Measurements from ENCODE around the gene CAMSAP1.
"Not testable (repeated sequence)": the region's sequence is repeated elsewhere in the genome, so short reads cannot be mapped to it uniquely, and the experiment has no call there.

The CAMSAP1 gene, protein sequence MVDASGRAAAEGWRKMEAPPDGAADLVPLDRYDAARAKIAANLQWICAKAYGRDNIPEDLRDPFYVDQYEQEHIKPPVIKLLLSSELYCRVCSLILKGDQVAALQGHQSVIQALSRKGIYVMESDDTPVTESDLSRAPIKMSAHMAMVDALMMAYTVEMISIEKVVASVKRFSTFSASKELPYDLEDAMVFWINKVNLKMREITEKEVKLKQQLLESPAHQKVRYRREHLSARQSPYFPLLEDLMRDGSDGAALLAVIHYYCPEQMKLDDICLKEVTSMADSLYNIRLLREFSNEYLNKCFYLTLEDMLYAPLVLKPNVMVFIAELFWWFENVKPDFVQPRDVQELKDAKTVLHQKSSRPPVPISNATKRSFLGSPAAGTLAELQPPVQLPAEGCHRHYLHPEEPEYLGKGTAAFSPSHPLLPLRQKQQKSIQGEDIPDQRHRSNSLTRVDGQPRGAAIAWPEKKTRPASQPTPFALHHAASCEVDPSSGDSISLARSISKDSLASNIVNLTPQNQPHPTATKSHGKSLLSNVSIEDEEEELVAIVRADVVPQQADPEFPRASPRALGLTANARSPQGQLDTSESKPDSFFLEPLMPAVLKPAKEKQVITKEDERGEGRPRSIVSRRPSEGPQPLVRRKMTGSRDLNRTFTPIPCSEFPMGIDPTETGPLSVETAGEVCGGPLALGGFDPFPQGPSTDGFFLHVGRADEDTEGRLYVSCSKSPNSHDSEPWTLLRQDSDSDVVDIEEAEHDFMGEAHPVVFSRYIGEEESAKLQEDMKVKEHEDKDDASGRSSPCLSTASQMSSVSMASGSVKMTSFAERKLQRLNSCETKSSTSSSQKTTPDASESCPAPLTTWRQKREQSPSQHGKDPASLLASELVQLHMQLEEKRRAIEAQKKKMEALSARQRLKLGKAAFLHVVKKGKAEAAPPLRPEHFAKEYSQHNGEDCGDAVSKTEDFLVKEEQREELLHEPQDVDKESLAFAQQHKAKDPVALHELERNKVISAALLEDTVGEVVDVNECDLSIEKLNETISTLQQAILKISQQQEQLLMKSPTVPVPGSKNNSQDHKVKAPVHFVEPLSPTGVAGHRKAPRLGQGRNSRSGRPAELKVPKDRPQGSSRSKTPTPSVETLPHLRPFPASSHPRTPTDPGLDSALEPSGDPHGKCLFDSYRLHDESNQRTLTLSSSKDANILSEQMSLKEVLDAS (N-terminal part only)

DNA sequence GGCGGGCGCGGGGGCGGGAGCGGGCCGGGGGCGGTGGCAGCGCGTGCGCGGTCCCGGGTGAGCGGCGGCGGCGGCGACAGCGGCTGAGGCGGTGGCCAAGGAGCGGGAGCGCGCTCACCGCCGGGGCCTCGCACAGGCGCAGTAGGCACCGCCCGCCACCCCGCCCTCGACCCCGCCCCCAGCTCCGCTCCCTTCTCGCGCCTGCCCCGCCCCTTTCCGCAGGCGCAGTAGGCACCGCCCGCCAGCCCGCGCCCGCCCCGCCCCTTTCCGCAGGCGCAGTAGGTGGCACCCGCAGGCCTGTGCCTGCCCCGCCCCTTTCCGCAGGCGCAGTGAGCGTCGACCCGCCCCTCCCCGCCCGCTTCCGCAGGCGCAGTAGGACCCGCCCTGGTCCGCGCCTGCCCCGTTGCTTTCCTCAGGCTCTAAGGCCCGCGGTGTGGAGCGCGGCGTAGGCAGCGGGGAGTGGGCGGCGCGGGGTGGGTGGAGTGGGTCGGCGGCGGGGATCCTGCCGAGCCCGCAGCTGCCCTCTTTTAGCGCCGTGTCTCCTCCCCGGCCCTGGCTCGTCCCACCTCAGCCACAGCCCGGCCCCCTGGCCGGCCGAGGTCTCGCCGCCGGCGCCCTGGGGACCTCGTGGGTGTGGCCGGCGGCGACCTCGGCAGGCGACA, at the start of gene CAMSAP1:
CAMSAP1 (minus strand) TSS at position 116 of the 662 bp plus-strand sequence. CDS start 387 bp downstream, outside the sequence.
- Histone ChIP-seq H3K9ac (peak within 1 kb of the TSS; percentile 82 to 93 (median 86)), H3K4me1 (peaks cover 67 to 83% (median 75%) of the 10 kb centered on the region in 10 experiments), H3K9me3 (replicated peaks in 1 of 11) (peaks cover 0 to 4% (median 0%) of the 10 kb centered on the region in 11 experiments; a peak in 2 of 22 replicates), H3K36me3 (peaks cover 11 to 52% (median 34%) of the 10 kb centered on the region in 11 experiments), H3K27ac (peak within 1 kb of the TSS; percentile 41 to 87 (median 82); a peak in 21 of 22 replicates), H3K4me2 (peak within 1 kb of the TSS; percentile 93 to 100 (median 97)), H3K27me3 (no peaks in the 10 kb centered on the region), H3K4me3 (peak within 1 kb of the TSS; percentile 70 to 89 (median 86)), H4K20me1 (peaks cover 41 to 66% (median 47%) of the 10 kb centered on the region in 11 experiments)
- TF ChIP-seq Cebpa-rat (IDR thresholded peaks at IDR 0.05), result no peak

DNA sequence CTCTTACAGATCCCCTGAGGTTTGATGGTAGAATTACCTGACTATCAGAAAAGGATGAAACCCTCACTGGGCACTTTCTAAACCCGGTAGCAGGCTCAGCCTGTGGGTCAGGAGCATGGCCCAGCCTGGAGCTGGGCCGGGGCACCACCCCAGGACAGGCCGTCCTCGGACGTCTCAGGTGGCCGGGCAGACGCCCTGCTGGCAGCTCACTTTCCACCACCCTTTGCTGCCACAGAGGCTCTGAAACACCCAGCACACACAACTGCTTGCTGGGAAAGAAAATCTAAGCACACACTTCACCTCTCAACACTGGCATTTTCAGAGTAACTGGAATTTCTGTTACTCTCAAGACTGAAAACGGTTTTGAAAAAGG, 49.4 kb upstream of the CAMSAP1 start:
- TF ChIP-seq Cebpa-rat (IDR thresholded peaks at IDR 0.05), result no peak
- no peak overlapping the region for H3K4me2 ChIP-seq
- H3K4me1 ChIP-seq, result peaks cover 26 to 33% (median 27%) of the 10 kb centered on the region in 10 experiments
- H3K36me3 ChIP-seq, result peaks cover 33 to 62% (median 52%) of the 10 kb centered on the region in 11 experiments
- no peaks in the 10 kb centered on the region for H3K27me3 ChIP-seq
- H4K20me1 ChIP-seq, result peaks cover 53 to 87% (median 67%) of the 10 kb centered on the region in 11 experiments
- H3K27ac ChIP-seq, result no peak overlapping the region
- H3K9ac ChIP-seq, result peak overlapping the region in 2 of 11 experiments; percentile 15 to 22; a peak in 1 of 22 replicates
- H3K4me3 ChIP-seq, result no peak overlapping the region
- H3K9me3 ChIP-seq (replicated peaks in 1 of 11), result no peaks in the 10 kb centered on the region

DNA sequence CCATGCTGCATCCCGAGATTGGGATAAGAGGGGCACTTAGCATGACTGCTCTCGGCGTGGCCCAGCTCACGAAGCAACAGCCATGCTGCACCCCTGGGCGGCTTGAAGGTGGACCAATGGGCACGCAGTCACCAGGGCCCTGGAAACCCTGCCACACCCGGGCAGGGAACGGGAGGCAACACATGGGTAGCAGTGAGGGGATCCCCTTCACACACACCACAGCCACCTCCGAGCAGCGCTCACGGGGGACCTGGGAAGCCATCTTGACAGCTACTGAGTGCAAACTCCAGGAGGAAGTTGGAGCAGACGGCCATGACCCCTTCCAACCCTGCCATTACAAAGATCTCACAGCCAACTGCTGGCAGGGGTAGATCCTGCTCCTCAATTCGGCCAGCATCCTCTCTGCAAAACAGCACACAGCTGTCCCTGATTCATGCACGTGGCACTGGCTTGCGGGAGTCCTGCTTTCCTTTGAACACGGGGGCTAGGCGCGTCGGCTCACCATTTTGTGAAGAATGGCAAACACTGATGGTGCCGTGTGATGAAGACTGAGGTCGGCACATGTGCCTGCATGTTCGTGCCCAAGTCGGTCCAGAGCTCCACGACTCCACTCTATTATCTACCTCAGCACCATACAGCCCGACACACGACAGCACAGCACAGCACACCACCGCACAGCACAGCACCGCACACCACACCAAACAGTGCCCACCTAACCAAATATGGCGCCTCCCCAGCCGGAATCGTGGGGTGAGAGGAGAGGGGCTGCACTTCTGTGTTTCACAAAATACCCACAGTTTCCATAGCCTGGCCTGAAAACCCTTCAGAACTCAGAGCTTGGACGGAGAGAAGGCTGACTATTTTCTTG, 48.8 kb upstream of the CAMSAP1 start:
- Histone ChIP-seq H3K4me2 (no peak overlapping the region), H3K4me1 (peaks cover 21 to 29% (median 23%) of the 10 kb centered on the region in 10 experiments), H4K20me1 (peaks cover 53 to 92% (median 67%) of the 10 kb centered on the region in 11 experiments), H3K9ac (no peak overlapping the region), H3K36me3 (peaks cover 40 to 68% (median 58%) of the 10 kb centered on the region in 11 experiments), H3K27ac (no peak overlapping the region), H3K9me3 (replicated peaks in 1 of 11) (no peaks in the 10 kb centered on the region), H3K27me3 (no peaks in the 10 kb centered on the region), H3K4me3 (no peak overlapping the region)
- no peak for TF ChIP-seq Cebpa-rat (IDR thresholded peaks at IDR 0.05)

DNA sequence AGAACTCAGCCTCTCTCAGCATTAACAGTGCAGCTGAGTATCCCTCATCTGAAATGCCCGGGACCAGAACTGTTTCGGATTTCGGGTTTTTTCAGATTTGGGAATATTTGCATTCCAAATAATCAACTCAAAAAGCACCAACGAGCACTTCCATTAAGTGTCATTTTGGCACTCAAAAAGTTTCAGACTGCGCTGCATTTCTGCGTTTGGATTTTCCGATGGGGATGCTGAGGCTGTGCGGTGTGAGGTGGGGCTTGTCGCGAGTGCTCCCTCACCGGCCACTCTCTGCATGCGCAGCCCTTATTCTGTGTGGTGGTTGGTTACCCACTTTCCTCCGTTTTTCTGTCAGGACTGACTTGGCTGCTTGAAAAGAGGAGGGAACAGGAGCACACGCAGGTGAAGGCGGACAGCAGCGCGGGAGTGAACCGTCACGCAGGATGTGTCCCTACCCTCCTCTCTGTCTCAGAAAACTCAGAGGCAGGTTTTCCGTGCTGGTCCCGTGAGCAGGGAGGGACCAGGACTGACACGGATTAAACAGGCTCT, 45.4 kb upstream of the CAMSAP1 start:
- no peak overlapping the region for H3K9ac ChIP-seq
- H3K36me3 ChIP-seq, result peaks cover 67 to 95% (median 87%) of the 10 kb centered on the region in 11 experiments
- H4K20me1 ChIP-seq, result peaks cover 32 to 94% (median 68%) of the 10 kb centered on the region in 11 experiments
- no peak overlapping the region for H3K4me2 ChIP-seq
- peaks cover 0 to 18% (median 0%) of the 10 kb centered on the region in 10 experiments; a peak in 6 of 20 replicates for H3K4me1 ChIP-seq
- TF ChIP-seq Cebpa-rat (IDR thresholded peaks at IDR 0.05), result no peak
- H3K9me3 ChIP-seq (replicated peaks in 1 of 11), result no peaks in the 10 kb centered on the region
- no peaks in the 10 kb centered on the region for H3K27me3 ChIP-seq
- no peak overlapping the region for H3K27ac ChIP-seq
- no peak overlapping the region for H3K4me3 ChIP-seq

DNA sequence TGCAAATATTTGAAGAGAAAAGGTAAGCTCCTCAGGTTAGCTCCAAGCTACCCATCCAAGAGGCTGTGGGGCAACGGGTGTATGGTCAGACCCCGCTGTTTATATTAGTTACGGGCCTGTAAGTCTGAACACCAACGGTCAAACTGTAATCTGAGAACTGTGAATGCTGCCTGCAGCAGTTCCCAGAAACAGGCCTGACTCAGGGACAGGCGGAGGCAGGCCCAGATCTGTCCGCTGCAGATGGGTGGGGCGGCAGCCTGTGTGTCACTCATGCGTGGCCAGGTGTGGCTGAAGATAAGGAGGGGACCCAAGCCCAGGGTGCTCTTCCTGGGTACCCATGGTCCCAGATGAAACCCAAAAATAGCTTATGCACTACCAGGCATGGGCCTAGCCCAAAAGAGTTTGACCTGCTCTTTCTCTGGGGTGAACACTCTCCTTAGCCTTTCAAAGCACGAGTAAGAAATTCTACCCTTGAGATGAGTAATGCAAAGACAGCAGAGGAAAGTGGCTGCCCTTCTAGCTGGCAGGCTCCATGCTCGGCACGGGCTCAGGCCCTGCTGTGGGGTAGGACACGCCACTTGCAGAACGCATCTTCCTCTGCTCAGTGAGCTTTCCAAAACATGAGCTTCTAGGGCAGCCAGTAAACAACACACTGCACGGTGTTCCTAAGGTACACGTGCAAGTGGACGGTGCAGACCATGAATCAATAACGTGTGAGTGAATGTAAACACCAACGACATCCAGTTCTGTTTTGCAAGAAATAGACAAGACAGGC, 44.7 kb upstream of the CAMSAP1 start:
- no peaks in the 10 kb centered on the region for H3K27me3 ChIP-seq
- H3K9ac ChIP-seq, result no peak overlapping the region
- no peak overlapping the region for H3K4me2 ChIP-seq
- H3K27ac ChIP-seq, result no peak overlapping the region
- H3K4me3 ChIP-seq, result no peak overlapping the region
- no peaks in the 10 kb centered on the region for H3K9me3 ChIP-seq (replicated peaks in 1 of 11)
- H4K20me1 ChIP-seq, result peaks cover 26 to 92% (median 61%) of the 10 kb centered on the region in 11 experiments
- no peak for TF ChIP-seq Cebpa-rat (IDR thresholded peaks at IDR 0.05)
- H3K4me1 ChIP-seq, result peaks cover 0 to 18% (median 0%) of the 10 kb centered on the region in 10 experiments; a peak in 6 of 20 replicates
- peaks cover 74 to 100% (median 92%) of the 10 kb centered on the region in 11 experiments for H3K36me3 ChIP-seq

DNA sequence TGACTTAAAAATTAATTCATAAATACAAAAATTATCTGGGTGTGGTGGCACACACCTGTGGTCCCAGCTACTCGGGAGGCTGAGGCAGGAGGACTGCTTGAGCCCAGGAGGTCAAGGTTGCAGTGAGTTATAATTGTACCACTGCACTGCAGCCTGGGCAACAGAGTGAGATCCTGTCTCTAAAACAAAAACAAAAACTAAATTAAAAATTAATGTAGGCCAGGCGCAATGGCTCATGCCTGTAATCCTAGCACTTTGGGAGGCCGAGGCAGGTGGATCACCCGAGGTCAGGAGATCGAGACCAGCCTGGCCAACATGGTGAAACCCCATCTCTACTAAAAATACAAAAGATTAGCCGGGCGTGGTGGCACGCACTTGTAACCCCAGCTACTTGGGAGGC, 44.0 kb upstream of the CAMSAP1 start:
- H4K20me1 ChIP-seq, result peaks cover 18 to 92% (median 60%) of the 10 kb centered on the region in 11 experiments
- H3K9me3 ChIP-seq (replicated peaks in 1 of 11); H3K4me2 ChIP-seq; H3K27me3 ChIP-seq; H3K4me3 ChIP-seq; H3K27ac ChIP-seq; H3K9ac ChIP-seq: not testable (repeated sequence)
- H3K4me1 ChIP-seq, result peaks cover 0 to 18% (median 0%) of the 10 kb centered on the region in 10 experiments; a peak in 6 of 20 replicates
- peaks cover 81 to 100% (median 96%) of the 10 kb centered on the region in 11 experiments for H3K36me3 ChIP-seq

DNA sequence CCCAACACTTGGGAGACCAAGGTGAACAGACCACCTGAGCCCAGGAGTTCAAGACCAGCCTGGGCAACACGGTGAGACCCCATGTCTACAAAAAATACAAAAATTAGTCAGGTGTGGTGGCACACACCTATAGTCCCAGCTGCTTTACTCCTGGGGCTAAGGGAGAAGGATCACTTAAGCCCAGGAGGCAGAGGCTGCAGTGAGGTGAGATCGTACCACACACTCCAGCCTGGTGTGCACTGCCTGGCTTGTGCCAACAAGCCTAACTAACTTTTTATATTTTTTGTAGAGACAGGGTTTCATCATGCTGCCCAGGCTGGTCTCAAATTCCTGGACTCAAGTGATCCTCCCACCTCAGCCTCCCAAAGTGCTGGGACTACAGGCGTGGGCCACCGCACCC, 43.5 kb upstream of the CAMSAP1 start:
- H3K4me3 ChIP-seq; H3K9me3 ChIP-seq (replicated peaks in 1 of 11); H3K4me2 ChIP-seq; H3K9ac ChIP-seq; H3K27me3 ChIP-seq; H3K27ac ChIP-seq: not testable (repeated sequence)
- H3K36me3 ChIP-seq, result peaks cover 86 to 100% (median 98%) of the 10 kb centered on the region in 11 experiments
- peaks cover 0 to 18% (median 2%) of the 10 kb centered on the region in 10 experiments; a peak in 14 of 20 replicates for H3K4me1 ChIP-seq
- peaks cover 13 to 92% (median 60%) of the 10 kb centered on the region in 11 experiments; a peak in 21 of 22 replicates for H4K20me1 ChIP-seq
